Stimulated activated naive CD8-positive, alpha-beta T cell treated with anti-CD3 and anti-CD28 coated beads, Interleukin-15, Interleukin-2, amounts not matched to agents 100 U/mL and 50 U/mL, for 24 hours (primary cell): ENCODE data around the gene NOTCH3.

ENCODE experiments used
- ATAC-seq: fragments of 150-1000 bp; cut with Tn5 transposase; one replicate; pipeline ENCODE4 v1.10.0; 2021
- DNase-seq: peaks from one replicate; pipeline ENCODE4 v3.0.0; 2021

Gene NOTCH3

DNA sequence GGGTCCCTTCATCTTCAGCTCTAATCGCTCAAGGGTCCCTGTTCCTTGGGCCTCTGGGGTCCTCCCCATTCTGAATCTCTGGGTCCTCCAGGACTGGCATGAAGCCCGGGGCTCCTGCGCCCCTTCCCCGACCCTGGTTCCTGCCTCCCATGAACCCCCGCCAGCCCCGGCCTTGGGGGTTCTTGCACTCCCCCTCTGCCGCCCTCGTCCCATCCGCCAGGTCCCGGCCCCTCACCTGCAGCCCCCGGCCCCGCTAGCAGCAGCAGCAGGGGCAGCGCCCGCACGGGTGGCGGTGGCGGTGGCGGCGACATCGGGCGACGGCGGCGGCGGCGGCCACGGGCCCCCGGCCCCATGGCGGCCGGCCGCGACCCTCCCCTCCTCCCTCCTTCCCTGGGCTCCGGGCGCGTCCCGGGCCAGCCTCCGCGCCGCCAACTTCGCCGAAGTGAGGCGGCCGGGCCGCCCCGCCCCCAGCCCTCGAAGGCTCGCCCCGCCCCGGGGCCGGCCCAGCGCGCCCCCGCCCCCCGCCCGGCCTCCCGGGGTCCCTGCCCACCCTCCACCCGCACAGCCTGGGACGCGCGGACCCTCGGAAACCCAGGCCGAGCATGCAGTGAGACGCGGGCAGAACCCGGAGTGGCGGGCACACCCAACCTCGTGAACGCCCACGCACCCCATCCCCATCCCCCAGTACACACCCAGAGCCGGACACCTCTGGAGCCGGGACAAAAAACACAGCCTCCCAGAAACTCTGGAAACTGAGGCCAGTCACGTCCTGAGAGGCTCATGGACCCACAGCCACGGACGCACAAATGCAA is at the start of gene NOTCH3:
Gene NOTCH3, minus strand, starts transcription at position 443 of the 812 bp plus-strand sequence. Its CDS starts 90 bp downstream, at position 353.
- DNase-seq (no peak), ATAC-seq (no peak)

DNA sequence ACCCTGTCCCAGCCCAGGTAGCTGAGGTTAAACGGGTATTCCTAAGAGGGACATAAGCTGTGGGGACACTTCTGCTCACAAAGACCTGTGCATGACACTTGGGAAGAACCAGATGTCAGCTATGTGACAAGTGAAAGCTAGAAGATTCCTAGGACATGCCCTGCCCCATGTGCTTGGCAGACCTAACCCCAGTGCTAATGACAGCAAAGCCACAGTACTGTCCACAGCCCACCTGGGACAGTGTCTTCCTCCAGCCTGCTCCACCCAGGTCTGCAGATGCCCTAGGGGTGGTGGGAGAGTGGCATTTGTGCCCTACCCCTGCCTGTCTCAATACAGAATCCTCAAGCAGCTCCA is 49.8 kb upstream of the NOTCH3 start:
- ATAC-seq = no peak
- no peak for DNase-seq

DNA sequence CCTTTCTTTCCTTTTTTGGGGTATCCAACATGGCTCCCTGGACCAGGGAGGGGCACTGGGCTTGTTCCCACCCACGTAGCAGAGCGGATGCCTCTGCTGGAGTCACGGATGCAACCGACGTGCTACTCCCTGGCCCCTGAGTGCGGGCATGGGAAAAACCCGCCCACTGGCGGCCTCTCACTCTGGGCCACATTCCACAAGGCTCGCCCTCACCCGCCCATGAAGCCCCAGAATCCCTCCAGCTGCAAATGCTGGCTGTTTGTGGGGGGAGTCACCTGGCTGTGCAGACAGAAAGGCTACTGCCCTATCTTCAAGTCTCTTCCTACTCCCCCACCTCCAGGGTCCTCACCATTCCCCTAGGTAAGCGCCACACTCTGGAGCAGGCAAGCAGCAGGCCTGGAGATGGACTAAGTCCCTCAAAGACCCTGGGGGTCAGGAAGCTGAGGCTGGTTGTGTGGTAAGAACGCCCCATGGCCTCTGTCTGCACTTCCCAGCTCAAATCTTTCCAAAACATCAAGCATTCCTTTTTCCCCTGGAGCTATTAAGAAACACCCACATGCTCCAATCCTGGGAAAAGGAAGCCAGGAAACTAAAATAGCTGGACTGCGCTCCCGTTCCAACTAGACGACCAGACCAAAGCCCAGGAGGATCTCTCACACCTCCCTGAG is 49.3 kb upstream of the NOTCH3 start:
- no peak for ATAC-seq
- no peak for DNase-seq

DNA sequence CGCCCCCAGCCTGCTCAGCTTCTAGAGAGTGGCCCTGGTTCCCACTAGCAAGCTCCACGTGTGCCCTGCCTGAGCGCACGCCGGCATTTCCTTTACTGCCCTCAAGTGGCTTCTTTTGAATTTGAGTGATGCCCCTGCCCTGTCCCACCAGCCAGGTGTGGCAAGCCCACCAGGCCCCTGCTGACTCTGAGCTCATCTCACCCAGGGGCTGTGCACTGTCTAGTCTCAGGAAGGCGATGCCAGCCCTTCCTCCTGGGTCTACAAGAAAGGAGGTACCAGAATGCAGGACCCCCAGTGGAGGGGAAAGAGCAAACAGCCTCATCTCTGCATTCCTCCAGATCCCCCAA is 48.7 kb upstream of the NOTCH3 start:
- ATAC-seq (no peak), DNase-seq (no peak)

GRCh38 chr19:15248648-15249527 is 48.1 kb upstream of the NOTCH3 start:
- no peak for DNase-seq
- no peak for ATAC-seq

GRCh38 chr19:15248106-15248505 is 47.3 kb upstream of the NOTCH3 start:
- DNase-seq (no peak), ATAC-seq (no peak)

GRCh38 chr19:15247107-15248014 is 46.6 kb upstream of the NOTCH3 start:
- ATAC-seq (no peak), DNase-seq (no peak)

DNA sequence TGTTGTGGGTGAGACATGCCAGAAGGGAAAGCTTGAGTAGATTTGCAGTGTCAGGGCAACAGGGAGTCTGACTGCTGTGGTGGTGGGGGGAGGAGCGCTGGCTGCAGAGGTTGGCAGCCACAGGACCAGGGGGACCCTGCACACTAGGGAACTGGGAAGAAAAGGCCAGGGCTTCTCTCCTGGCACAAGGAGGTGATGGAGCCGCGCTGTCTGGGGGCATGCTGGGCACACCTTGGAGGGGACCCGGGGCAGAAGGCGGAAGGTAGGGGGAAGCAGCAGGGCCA is 45.3 kb upstream of the NOTCH3 start:
- no peak for ATAC-seq
- DNase-seq = no peak

GRCh38 chr19:15245370-15246197 is 44.8 kb upstream of the NOTCH3 start:
- DNase-seq (no peak), ATAC-seq (no peak)

GRCh38 chr19:15244808-15245207 is 44.0 kb upstream of the NOTCH3 start:
- DNase-seq = no peak

DNA sequence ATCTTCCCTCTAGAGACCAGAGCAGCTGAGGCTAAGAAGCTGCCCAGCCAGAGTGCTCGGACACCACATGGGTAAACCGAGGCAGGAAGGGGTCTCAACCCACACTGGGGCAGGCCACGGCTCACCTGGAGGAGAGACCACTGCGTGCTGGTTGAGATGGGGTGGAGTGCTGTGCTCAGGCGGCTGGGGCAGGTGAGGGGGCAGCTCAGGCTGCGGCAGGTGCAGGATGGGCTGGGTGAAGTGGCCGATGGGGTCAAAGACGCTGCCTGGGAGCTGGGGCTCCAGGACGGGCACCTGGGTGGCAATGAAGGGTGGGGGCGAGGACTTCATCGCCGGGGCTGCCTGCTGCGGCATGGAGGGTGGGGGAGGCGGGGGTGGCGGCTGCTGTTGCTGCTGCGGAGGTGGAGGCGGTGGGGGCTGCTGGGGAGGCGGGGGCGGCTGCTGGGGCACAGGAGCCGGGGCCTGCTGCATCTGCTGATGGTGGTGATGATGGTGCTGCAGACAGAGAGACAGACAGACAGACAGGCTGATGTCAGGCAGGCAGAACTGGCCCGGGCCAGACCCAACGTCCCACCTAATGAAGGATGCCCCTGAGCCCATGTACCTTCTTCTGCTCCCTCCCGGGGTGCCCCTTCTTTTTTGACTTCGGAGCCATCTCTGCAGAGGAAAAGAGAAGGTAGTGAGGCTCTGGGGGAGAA is 43.5 kb upstream of the NOTCH3 start:
- ATAC-seq (no peak), DNase-seq (no peak)

More at GRCh38 chr19:15244808-15245207, 44.0 kb upstream of the NOTCH3 start:
- ATAC-seq = no peak

GRCh38 chr19:15243236-15243957 is 42.6 kb upstream of the NOTCH3 start:
- DNase-seq = no peak
- ATAC-seq = no peak

DNA sequence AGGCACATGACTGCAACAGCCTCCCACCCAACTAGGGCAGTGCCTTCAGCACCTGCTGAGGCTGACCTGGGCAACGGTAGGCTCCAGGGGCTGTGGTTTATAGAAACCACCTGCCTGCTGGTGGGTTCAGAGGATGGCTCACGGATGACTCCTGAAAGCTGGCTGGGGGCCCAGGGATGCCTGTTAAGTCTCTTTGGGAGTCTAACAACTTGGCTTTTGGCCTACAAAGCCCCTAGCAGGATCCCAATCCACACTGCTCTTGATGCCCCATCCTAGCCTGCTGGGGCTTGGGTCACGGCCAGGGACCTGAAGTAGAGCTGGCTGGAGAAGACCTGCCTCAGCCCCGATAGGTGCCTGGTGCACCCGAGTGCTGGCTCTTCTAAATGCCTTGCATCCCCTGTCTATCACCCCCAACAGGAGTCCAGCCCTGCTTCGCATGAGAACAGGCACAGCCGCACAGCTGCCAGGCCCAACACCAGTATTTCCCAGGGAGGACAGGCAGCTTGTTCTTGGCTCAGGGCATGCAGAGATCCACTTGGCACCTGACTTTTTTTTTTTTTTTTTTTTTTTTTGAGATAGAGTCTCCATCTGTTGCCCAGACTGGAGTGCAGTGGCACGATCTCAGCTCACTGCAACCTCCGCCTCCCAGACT is 40.6 kb upstream of the NOTCH3 start:
- DNase-seq (no peak), ATAC-seq (no peak)

DNA sequence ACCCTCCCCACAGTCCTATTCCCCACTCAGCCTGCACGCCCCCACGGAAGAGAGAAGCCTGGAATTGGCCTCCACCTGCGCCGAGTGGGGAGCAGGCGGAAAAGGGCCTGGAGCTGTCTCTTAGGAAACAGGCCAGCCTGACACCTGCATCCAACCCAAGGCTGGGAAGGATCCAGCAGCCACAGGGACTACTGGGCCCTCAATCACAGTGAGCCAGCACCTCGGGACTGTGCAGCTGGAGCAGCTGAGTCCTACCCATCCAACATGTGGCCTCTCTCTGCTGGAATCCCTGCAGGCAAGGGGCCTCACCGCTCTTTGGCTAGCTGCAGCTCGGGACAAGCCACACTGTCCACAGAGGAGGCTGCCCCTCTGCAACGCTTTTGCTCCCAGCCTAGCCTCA is 39.7 kb upstream of the NOTCH3 start:
- ATAC-seq (no peak), DNase-seq (no peak)

- no peak for ATAC-seq
- DNase-seq = no peak
These were observed 38.6 kb upstream of the NOTCH3 start for GRCh38 chr19:15239337-15239949.

- no peak for DNase-seq
- no peak for ATAC-seq
These were observed 37.9 kb upstream of the NOTCH3 start for GRCh38 chr19:15238639-15239155.

GRCh38 chr19:15237759-15238638 is 37.2 kb upstream of the NOTCH3 start:
- DNase-seq (no peak), ATAC-seq (no peak)

- ATAC-seq (no peak), DNase-seq (no peak)
These were observed 36.1 kb upstream of the NOTCH3 start for GRCh38 chr19:15236886-15237285.
